Motor neuron (in vitro differentiated cells): ENCODE measurements around the gene UBR1. TPM values are rescaled to one million over a fixed set of nuclear protein-coding genes. Genes with fewer than 3 reads are reported as not detected.

Experiments
- ATAC-seq, 8 experiments: fragments of 200-7000 bp; cut with Tn5 transposase; replicated peaks in 6 of 8; 2 replicates each; pipeline ENCODE4 v1.8.0; 2021; ENCODE audit warnings: mild to moderate bottlenecking in 8 of 8, moderate library complexity in 8 of 8
- H3K27ac ChIP-seq, 2 donors: fragments of 250-450 bp; sonication (Bioruptor Pico); 2 replicates each; pipeline ENCODE4 v1.9.0; 2021; ENCODE audit warnings: antibody characterized with exemption in 2 of 2, mild to moderate bottlenecking in 2 of 2, moderate library complexity in 1 of 2
- H3K4me1 ChIP-seq, 2 donors: fragments of 250-450 bp; sonication (Bioruptor Pico); replicated peaks in 1 of 2; 2 replicates each; pipeline ENCODE4 v1.6.1; 2021; ENCODE audit warnings: antibody characterized with exemption in 2 of 2, mild to moderate bottlenecking in 2 of 2, moderate library complexity in 1 of 2
- H3K4me3 ChIP-seq, 5 donors: fragments of 250-450 bp; sonication (Bioruptor Pico); 2 replicates each; pipeline ENCODE4 v1.9.0; 2021; ENCODE audit warnings: antibody characterized with exemption in 5 of 5, mild to moderate bottlenecking in 5 of 5, moderate library complexity in 4 of 5
- WGBS, 10 experiments: fragments of 450-650 bp; shearing (Covaris generic); methylation state at CpG; one replicate each; pipeline ENCODE4 v1.0.0; 2022; 5-methylcytosine and 5-hydroxymethylcytosine counted together
- in situ Hi-C, 9 experiments: fragments of 400-800 bp; cut with MboI; loops; one replicate each; pipeline ENCODE4 v1.15.0; 2021; ENCODE audit warnings: low sequenced_read_pairs in 9 of 9, low pct_unique_long_range_greater_than_20kb in 2 of 9; ENCODE audit not compliant: unreplicated experiment in 9 of 9
- total RNA-seq, 8 experiments: library from RNA; unstranded; fragments of 300-600 nt; gene quantifications; 2 replicates each; pipeline versions ENCODE4 v1.2.3 to v1.2.4, GENCODE V29; 2022

Gene UBR1
- total RNA-seq, 8 experiments from 2014 or later, result 26.3 to 49.0 (median 36.4) TPM

DNA sequence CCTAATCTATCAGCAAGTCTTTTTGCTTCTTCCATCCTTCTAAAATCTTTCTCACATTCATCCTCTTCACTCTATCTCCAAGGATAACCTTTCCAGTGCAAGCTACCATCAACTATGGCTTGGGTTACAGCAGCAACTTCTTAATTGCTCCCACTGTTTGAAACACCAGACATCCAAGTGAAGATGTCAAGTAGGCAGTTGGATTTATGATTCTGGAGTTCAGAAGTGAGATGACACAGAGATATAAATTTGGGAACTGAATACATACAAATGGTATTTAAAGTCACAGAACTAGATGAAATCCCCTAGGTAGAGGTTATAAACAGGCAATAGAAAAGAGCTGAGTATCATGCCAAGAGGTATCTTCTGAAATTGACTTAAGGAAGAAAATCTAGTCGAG is 3.7 kb downstream of the UBR1 start:
- in situ Hi-C loops, result no loop called here
- no peak overlapping the region for H3K27ac ChIP-seq
- H3K4me3 ChIP-seq, result no peak overlapping the region
- no peak for ATAC-seq
- H3K4me1 ChIP-seq, result peaks cover 11% of the 10 kb centered on the region in 2 donors
- WGBS, 10 experiments, result 89 to 100% (median 100%) methylated on average over 1 of the region's 1 CpG; no CpG with 5 or more reads in 3 of the 10 experiments

- no peak for ATAC-seq
- in situ Hi-C loops, result no loop called here
Measured at GRCh38 chr15:43100971-43101370, 4.9 kb downstream of the UBR1 start.

DNA sequence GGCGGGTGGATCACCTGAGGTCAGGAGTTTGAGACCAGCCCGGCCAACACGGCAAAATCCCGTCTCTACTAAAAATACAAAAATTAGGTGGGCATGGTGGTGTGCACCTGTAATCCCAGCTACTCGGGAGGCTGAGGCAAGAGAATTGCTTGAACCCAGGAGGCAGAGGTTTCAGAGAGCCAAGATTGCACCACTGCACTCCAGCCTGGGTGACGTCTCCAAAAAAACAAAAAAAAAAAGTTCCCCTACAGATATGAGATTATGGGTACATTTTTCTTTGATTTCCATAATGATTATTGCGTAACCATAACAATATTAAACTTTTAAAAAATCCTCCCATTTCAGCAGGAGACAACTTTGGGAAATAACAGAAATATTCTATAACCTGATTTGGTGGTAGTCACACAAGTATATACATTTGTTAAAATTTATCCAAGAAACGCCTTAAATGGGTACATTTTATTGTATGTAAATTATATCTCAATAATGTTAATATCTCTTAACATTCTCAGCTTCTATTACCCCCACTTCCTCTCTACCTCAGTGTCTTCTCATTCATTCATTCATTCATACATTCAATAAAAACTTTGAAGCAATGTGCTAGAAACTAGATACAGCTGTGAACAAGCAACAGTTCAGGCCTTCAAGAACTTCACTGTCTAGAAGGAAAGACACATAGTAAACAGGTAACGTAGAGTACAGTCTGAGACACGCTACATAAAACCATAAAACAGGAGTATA is 6.6 kb downstream of the UBR1 start:
- WGBS, 10 experiments, result 84 to 100% (median 96%) methylated on average over 2 to 6 of the region's 10 CpGs
- no peak overlapping the region for H3K4me3 ChIP-seq
- in situ Hi-C loops, result no loop called here
- no peak for ATAC-seq
- H3K27ac ChIP-seq, result no peak overlapping the region
- peaks cover 2% of the 10 kb centered on the region in 2 donors for H3K4me1 ChIP-seq

More at GRCh38 chr15:43100971-43101370, 4.9 kb downstream of the UBR1 start:
- H3K4me1 ChIP-seq, result peaks cover 7% of the 10 kb centered on the region in 2 donors
- no peak overlapping the region for H3K27ac ChIP-seq
- H3K4me3 ChIP-seq, result no peak overlapping the region

DNA sequence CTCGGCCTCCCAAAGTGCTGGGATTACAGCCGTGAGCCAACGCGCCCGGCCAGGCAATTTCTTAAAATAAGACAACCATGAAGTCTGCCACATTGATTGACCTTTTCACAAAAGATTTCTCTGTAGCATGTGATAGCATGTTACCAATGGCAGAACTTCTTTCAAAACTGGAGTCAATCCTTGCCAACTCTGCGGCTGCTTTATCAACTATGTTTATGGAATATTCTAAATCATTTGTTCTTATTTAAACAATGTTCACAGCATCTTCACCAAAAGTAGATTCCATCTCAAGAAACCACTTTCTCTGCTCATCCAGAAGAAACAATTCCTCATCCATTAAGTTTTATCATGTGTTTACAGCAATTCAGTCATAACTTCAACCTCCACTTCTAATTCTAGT is 9.4 kb downstream of the UBR1 start:
- H3K27ac ChIP-seq, result no peak overlapping the region
- no peak for ATAC-seq
- no peak overlapping the region for H3K4me3 ChIP-seq
- in situ Hi-C loops, result no loop called here
- no peaks in the 10 kb centered on the region for H3K4me1 ChIP-seq
- whole genome bisulfite sequencing, 10 experiments, result 81 to 100% (median 100%) methylated on average over 1 to 6 of the region's 6 CpGs; no CpG with 5 or more reads in 3 of the 10 experiments

DNA sequence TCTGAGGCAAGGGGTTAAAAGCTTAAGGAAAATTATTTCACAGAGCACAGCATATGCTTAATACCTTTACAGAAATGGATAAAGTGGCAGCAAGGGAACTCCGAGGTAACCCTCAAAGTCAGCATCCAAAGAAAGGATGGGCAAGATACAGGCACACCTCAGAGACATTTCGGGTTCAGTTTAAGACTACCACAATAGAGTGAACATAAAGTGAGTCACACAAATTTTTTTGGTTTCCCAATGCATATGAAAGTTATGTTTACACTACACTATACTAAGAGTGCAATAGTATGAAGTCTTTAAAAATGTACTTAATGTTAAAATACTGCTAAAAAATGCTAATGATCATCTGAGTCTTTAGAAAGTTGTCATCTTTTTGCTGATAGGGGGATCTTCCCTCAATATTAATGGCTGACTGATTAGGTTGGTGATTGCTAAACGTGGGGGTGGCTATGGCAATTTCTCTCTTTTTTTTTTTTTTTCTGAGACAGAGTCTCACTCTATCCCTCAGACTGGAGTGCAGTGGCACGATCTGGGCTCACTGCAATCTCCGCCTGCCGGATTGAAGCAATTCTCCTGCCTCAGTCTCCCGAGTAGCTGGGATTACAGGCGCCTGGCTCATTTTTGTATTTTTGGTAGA is 10.0 kb downstream of the UBR1 start:
- in situ Hi-C loops, result no loop called here

GRCh38 chr15:43095243-43095642 is 10.6 kb downstream of the UBR1 start:
- in situ Hi-C loops, result no loop called here
- Histone ChIP-seq H3K27ac (no peak overlapping the region), H3K4me3 (no peak overlapping the region), H3K4me1 (no peaks in the 10 kb centered on the region)
- 60 to 100% (median 75%) methylated on average over 1 of the region's 1 CpG; no CpG with 5 or more reads in 3 of the 10 experiments for WGBS, 10 experiments
- ATAC-seq, result peak in 1 of 8 experiments; percentile 19

More for the DNA sequence above, 10.0 kb downstream of the UBR1 start:
- ATAC-seq, result peak in 1 of 8 experiments; percentile 33
- Histone ChIP-seq H3K4me3 (no peak overlapping the region), H3K4me1 (no peaks in the 10 kb centered on the region), H3K27ac (no peak overlapping the region)
- WGBS, 10 experiments, result 78 to 100% (median 96%) methylated on average over 1 to 8 of the region's 8 CpGs; no CpG with 5 or more reads in 2 of the 10 experiments

- no peaks in the 10 kb centered on the region for H3K4me1 ChIP-seq
- in situ Hi-C loops, result no loop called here
- no peak for ATAC-seq
- 78 to 100% (median 100%) methylated on average over 1 of the region's 1 CpG; no CpG with 5 or more reads in 1 of the 10 experiments for WGBS, 10 experiments
- no peak overlapping the region for H3K27ac ChIP-seq
- no peak overlapping the region for H3K4me3 ChIP-seq
Measured at GRCh38 chr15:43094416-43095030, 11.3 kb downstream of the UBR1 start.

DNA sequence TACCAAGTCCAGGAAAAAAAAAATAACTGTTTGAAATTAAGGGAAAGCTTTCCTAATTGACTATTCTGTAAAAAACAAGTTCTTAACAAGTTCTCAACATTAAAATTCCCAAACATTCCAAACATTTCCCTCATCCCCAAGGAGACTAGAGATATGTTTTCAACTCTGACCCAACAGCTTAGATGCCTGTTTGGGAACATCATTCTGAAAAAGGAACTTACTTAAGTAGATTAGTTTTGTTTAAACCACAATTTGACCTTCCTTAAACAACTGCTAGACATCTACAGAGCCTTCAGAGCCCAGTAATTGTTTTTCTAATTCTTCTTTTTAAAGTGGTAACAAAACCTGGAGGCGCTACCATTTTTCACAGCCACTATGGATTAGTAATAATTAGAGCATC is 12.8 kb downstream of the UBR1 start:
- no peaks in the 10 kb centered on the region for H3K4me1 ChIP-seq
- no peak overlapping the region for H3K4me3 ChIP-seq
- WGBS, 10 experiments, result 75 to 100% (median 100%) methylated on average over 1 of the region's 1 CpG; no CpG with 5 or more reads in 4 of the 10 experiments
- no peak overlapping the region for H3K27ac ChIP-seq
- ATAC-seq, result no peak
- in situ Hi-C loops, result no loop called here

GRCh38 chr15:43091859-43092258 is 14.0 kb downstream of the UBR1 start:
- Histone ChIP-seq H3K4me3 (no peak overlapping the region), H3K4me1 (no peaks in the 10 kb centered on the region), H3K27ac (no peak overlapping the region)
- 80 to 100% (median 100%) methylated on average over 1 to 3 of the region's 4 CpGs; no CpG with 5 or more reads in 1 of the 10 experiments for WGBS, 10 experiments
- in situ Hi-C loops, result no loop called here
- no peak for ATAC-seq

GRCh38 chr15:43086551-43086950 is 19.3 kb downstream of the UBR1 start:
- in situ Hi-C loops, result no loop called here
- ATAC-seq, result peak in 6 of 8 experiments; percentile 28 to 56 (median 46)
- Histone ChIP-seq H3K4me3 (no peak overlapping the region), H3K4me1 (peaks cover 0 to 2% of the 10 kb centered on the region in 2 donors), H3K27ac (peak overlapping the region in 1 of 2 donors; percentile 37)
- WGBS, 10 experiments, result 0 to 100% (median 68%) methylated on average over 1 of the region's 1 CpG

- Histone ChIP-seq H3K27ac (no peak overlapping the region), H3K4me3 (no peak overlapping the region), H3K4me1 (peaks cover 0 to 2% of the 10 kb centered on the region in 2 donors)
- in situ Hi-C loops, result no loop called here
- no peak for ATAC-seq
Measured at GRCh38 chr15:43085921-43086320, 19.9 kb downstream of the UBR1 start.

GRCh38 chr15:43082509-43082908 is 23.3 kb downstream of the UBR1 start:
- ATAC-seq, result no peak
- WGBS, 10 experiments, result 38 to 100% (median 100%) methylated on average over 1 of the region's 1 CpG; no CpG with 5 or more reads in 1 of the 10 experiments
- H3K4me1 ChIP-seq, result peaks cover 0 to 2% of the 10 kb centered on the region in 2 donors
- in situ Hi-C loops, result no loop called here
- H3K27ac ChIP-seq, result no peak overlapping the region
- H3K4me3 ChIP-seq, result no peak overlapping the region

DNA sequence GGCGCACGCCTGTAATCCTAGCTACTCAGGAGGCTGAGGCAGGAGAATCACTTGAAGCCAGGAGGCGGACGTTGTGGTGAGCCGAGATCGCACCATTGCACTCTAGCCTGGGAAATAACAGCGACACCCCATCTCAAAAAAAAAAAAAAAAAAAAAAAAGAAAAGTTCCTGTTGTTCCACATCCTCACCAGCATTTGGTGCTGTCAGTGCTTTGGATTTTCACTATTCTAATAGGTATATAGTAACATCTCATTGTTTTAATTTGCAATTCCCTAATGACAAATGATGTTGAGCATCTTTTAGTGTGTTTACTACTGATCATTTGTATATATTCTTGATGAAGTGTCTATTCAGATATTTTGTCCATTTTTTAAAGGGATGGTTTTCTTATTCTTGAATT is 24.6 kb downstream of the UBR1 start:
- H3K27ac ChIP-seq, result no peak overlapping the region
- no peaks in the 10 kb centered on the region for H3K4me1 ChIP-seq
- no peak for ATAC-seq
- in situ Hi-C loops, result no loop called here
- WGBS, 10 experiments, result 86 to 100% (median 93%) methylated on average over 2 to 6 of the region's 7 CpGs; no CpG with 5 or more reads in 4 of the 10 experiments
- no peak overlapping the region for H3K4me3 ChIP-seq
